ENCODE results near the gene ZNF423.
A peak's percentile ranks its signal among the peaks of the same experiment; 100 is the strongest.

ZNF423 gene

DNA sequence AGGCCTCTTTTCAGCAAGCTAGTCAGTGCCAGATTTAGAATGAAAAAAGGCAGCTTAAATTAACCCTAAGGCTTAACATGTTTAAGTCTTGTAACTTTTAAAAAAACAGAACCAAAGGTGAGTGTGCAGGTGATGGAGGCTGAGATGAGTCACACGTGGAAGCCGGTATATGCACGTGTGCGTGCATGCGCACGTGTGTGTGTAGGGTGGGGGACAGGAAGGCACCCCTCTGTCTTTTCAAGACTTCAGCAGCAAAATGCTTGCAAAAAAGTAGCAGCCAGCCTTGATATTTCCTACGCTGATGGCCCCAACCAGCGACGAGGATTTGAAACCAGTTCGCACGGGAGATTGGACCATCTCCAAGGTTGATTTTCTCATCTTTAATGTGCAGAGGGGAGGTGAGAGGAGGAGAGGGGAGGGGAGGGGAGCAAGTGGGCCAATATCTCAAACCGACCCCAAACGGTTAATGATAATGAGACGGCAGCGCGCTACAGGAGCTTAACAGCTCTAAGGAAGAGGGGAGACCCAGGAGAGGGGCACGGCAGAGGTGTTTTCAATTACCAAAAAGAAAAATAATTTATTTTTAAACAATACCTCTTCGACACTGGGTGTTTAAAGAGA lies 154.7 kb downstream of the ZNF423 start:
- H3K4me3 ChIP-seq (ENCODE audit: insufficient read length, low read depth): peak overlapping the region; percentile 42
- peaks cover 7% of the 10 kb centered on the region for H3K36me3 ChIP-seq (ENCODE audit: insufficient read depth, insufficient read length, low read length)
- no peaks in the 10 kb centered on the region for H3K9me3 ChIP-seq (ENCODE audit: insufficient read depth, low read length)
- no peaks in the 10 kb centered on the region for H3K27me3 ChIP-seq (ENCODE audit: insufficient read depth, insufficient read length)
- H3K4me1 ChIP-seq (ENCODE audit: insufficient read depth, insufficient read length): peaks cover 25% of the 10 kb centered on the region
- TF ChIP-seq SUZ12 (IDR thresholded peaks at IDR 0.05; ENCODE audit: extremely low read depth, insufficient read depth, insufficient read length): no peak
- TF ChIP-seq ZNF274 (IDR thresholded peaks at IDR 0.05; ENCODE audit: low read depth, low read length): no peak
- DNase-seq (ENCODE audit: low read depth, low spot score): no peak
- peak overlapping the region; percentile 87 for H3K9ac ChIP-seq (ENCODE audit: insufficient read length, low read depth)

- no peak for TF ChIP-seq SUZ12 (IDR thresholded peaks at IDR 0.05; ENCODE audit: extremely low read depth, insufficient read depth, insufficient read length)
- TF ChIP-seq YY1 (IDR thresholded peaks at IDR 0.05; ENCODE audit: insufficient read depth, insufficient read length): no peak
- no peak for TF ChIP-seq ZNF274 (IDR thresholded peaks at IDR 0.05; ENCODE audit: low read depth, low read length)
- Histone ChIP-seq H3K4me1 (ENCODE audit: insufficient read depth, insufficient read length) (peaks cover 30% of the 10 kb centered on the region), H3K4me3 (ENCODE audit: insufficient read length, low read depth) (peak overlapping the region; percentile 42), H3K27me3 (ENCODE audit: insufficient read depth, insufficient read length) (no peaks in the 10 kb centered on the region), H3K9me3 (ENCODE audit: insufficient read depth, low read length) (no peaks in the 10 kb centered on the region), H3K9ac (ENCODE audit: insufficient read length, low read depth) (peak overlapping the region; percentile 87), H3K36me3 (ENCODE audit: insufficient read depth, insufficient read length, low read length) (peaks cover 7% of the 10 kb centered on the region)
- no peak for DNase-seq (ENCODE audit: low read depth, low spot score)
Observed at GRCh38 chr16:49700251-49701064, 155.5 kb downstream of the ZNF423 start.

DNA sequence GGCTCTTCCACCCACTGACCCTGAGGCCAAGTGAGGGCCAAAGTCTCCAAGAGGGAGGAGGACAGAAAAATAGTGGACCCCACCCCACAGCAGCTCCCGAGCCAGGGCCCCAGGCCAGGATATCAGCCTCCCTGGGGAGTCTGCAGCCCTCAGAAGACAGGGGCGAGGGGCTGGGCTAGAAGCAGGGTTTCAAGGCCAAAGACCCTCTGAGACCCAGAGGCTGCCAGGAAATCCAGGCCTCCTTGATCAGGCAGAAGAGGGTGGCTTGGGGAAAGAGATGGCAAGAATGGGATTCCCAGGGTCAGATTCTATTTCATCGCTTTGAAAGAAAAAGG lies 156.1 kb downstream of the ZNF423 start:
- Histone ChIP-seq H3K36me3 (ENCODE audit: insufficient read depth, insufficient read length, low read length) (peaks cover 6% of the 10 kb centered on the region), H3K4me1 (ENCODE audit: insufficient read depth, insufficient read length) (peaks cover 30% of the 10 kb centered on the region), H3K4me3 (ENCODE audit: insufficient read length, low read depth) (no peak overlapping the region), H3K9me3 (ENCODE audit: insufficient read depth, low read length) (no peaks in the 10 kb centered on the region), H3K9ac (ENCODE audit: insufficient read length, low read depth) (peak overlapping the region; percentile 87), H3K27me3 (ENCODE audit: insufficient read depth, insufficient read length) (no peaks in the 10 kb centered on the region)
- TF ChIP-seq SUZ12 (IDR thresholded peaks at IDR 0.05; ENCODE audit: extremely low read depth, insufficient read depth, insufficient read length) (no peak), ZNF274 (IDR thresholded peaks at IDR 0.05; ENCODE audit: low read depth, low read length) (no peak), YY1 (IDR thresholded peaks at IDR 0.05; ENCODE audit: insufficient read depth, insufficient read length) (no peak)
- no peak for DNase-seq (ENCODE audit: low read depth, low spot score)

GRCh38 chr16:49698931-49699840 lies 156.7 kb downstream of the ZNF423 start:
- H3K27me3 ChIP-seq (ENCODE audit: insufficient read depth, insufficient read length): no peaks in the 10 kb centered on the region
- peak overlapping the region; percentile 87 for H3K9ac ChIP-seq (ENCODE audit: insufficient read length, low read depth)
- H3K9me3 ChIP-seq (ENCODE audit: insufficient read depth, low read length): no peaks in the 10 kb centered on the region
- peaks cover 3% of the 10 kb centered on the region for H3K36me3 ChIP-seq (ENCODE audit: insufficient read depth, insufficient read length, low read length)
- TF ChIP-seq SUZ12 (IDR thresholded peaks at IDR 0.05; ENCODE audit: extremely low read depth, insufficient read depth, insufficient read length): no peak
- TF ChIP-seq ZNF274 (IDR thresholded peaks at IDR 0.05; ENCODE audit: low read depth, low read length): no peak
- TF ChIP-seq YY1 (IDR thresholded peaks at IDR 0.05; ENCODE audit: insufficient read depth, insufficient read length): no peak
- H3K4me1 ChIP-seq (ENCODE audit: insufficient read depth, insufficient read length): peaks cover 30% of the 10 kb centered on the region
- H3K4me3 ChIP-seq (ENCODE audit: insufficient read length, low read depth): no peak overlapping the region
- DNase-seq (ENCODE audit: low read depth, low spot score): no peak

DNA sequence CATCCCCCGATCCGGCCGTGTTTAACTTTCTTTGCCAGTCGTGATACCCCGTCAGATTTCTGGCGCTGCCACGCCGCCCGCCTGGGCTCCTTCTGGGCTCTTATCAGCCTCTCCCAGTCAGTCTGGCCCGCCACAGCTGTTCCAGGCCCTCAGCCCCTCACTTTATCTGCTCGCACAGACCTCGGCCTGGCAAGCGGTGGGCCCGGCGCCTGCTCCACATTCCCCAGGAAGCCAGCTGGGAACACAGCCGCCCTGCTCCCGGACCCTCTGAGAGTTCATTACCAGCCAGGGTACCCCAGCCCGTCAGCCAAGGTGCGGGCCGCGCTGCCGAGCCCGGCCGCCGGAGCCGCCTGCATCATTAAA lies 157.5 kb downstream of the ZNF423 start:
- Histone ChIP-seq H3K4me1 (ENCODE audit: insufficient read depth, insufficient read length) (peaks cover 23% of the 10 kb centered on the region), H3K36me3 (ENCODE audit: insufficient read depth, insufficient read length, low read length) (peaks cover 3% of the 10 kb centered on the region), H3K4me3 (ENCODE audit: insufficient read length, low read depth) (no peak overlapping the region), H3K9ac (ENCODE audit: insufficient read length, low read depth) (peak overlapping the region; percentile 80), H3K9me3 (ENCODE audit: insufficient read depth, low read length) (no peaks in the 10 kb centered on the region), H3K27me3 (ENCODE audit: insufficient read depth, insufficient read length) (no peaks in the 10 kb centered on the region)
- DNase-seq (ENCODE audit: low read depth, low spot score): no peak
- no peak for TF ChIP-seq SUZ12 (IDR thresholded peaks at IDR 0.05; ENCODE audit: extremely low read depth, insufficient read depth, insufficient read length)

DNA sequence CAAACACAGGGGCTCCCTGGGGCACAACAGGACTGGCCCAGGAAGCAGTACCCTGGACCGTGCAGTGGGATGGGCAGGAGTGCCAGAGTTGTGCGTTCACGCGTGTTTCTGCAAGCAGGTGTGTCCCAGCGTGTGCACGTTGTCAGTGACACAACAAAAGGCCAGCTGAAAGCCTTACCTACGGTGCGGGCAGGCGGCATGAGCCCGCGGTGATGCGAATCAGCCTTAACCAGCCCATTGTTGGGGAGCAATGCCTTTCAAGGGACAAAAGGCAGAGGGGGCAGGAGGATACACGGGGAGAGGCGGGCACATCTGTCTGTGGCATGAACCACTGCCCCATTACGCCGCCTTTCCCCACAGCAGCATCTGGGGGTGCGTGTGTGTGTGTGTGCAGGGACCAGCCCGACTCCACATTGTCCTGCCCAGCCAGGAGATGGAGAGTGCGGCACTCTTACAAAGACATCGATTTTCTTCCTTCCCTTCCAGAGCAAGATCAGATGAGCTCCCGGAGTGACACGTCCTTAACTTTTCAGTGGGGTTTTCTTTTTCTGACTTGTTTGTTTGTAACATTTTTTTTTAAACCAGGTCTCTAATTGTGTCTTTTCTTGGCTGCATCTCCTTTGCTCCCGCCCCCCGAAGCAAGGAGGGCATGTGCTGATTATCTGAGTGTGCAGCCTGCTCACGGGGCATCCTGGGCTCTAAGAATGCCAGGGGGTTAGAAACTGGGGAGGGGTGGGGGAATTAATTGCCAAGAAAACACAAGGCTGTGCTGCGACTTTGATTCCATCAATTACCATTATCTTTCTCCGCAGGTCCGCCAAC lies 158.1 kb downstream of the ZNF423 start:
- TF ChIP-seq YY1 (IDR thresholded peaks at IDR 0.05; ENCODE audit: insufficient read depth, insufficient read length) (no peak), ZNF274 (IDR thresholded peaks at IDR 0.05; ENCODE audit: low read depth, low read length) (no peak), SUZ12 (IDR thresholded peaks at IDR 0.05; ENCODE audit: extremely low read depth, insufficient read depth, insufficient read length) (no peak)
- Histone ChIP-seq H3K27me3 (ENCODE audit: insufficient read depth, insufficient read length) (no peaks in the 10 kb centered on the region), H3K4me1 (ENCODE audit: insufficient read depth, insufficient read length) (peaks cover 23% of the 10 kb centered on the region), H3K9ac (ENCODE audit: insufficient read length, low read depth) (peak overlapping the region; percentile 80), H3K4me3 (ENCODE audit: insufficient read length, low read depth) (no peak overlapping the region), H3K36me3 (ENCODE audit: insufficient read depth, insufficient read length, low read length) (peaks cover 3% of the 10 kb centered on the region), H3K9me3 (ENCODE audit: insufficient read depth, low read length) (no peaks in the 10 kb centered on the region)
- DNase-seq (ENCODE audit: low read depth, low spot score): no peak
